Esophagus squamous epithelium (tissue), 5 donors: ENCODE data around the gene BCAR3. TPM values are rescaled to one million over a fixed set of nuclear protein-coding genes. Genes with fewer than 3 reads are reported as not detected.
A peak's percentile ranks its signal among the peaks of the same experiment; 100 is the strongest.

ENCODE experiments used
- DNase-seq: peaks from one replicate; lab custom pipeline; 2025; lab: John Stamatoyannopoulos, UW
- H3K27ac ChIP-seq, 4 donors: fragments of 200-600 bp; sonication (generic); one replicate each; pipeline ENCODE4 v1.5.1; 2016 to 2019; ENCODE audit warnings: mild to moderate bottlenecking in 1 of 4
- H3K27me3 ChIP-seq, 4 donors: fragments of 200-600 bp; sonication (generic); 1 replicate in 3 of 4; 2 replicates in 1 of 4; pipeline versions ENCODE4 v1.5.1 to v1.6.0; 2017 to 2021; ENCODE audit warnings: antibody characterized with exemption in 1 of 4
- H3K36me3 ChIP-seq, 3 donors: fragments of 200-600 bp; sonication (generic); one replicate each; pipeline ENCODE4 v1.5.1; 2016 to 2019
- H3K4me1 ChIP-seq, 3 donors: fragments of 200-600 bp; sonication (generic); one replicate each; pipeline ENCODE4 v1.5.1; 2017 to 2019
- H3K4me3 ChIP-seq, 4 donors: fragments of 200-600 bp; sonication (generic); 1 replicate in 3 of 4; 2 replicates in 1 of 4; pipeline ENCODE4 v1.5.1; 2016 to 2019; ENCODE audit warnings: mild to moderate bottlenecking in 2 of 4, moderate library complexity in 1 of 4
- H3K9me3 ChIP-seq, 3 donors: fragments of 200-600 bp; sonication (generic); one replicate each; pipeline ENCODE4 v1.5.1; 2016 to 2019
- CTCF ChIP-seq, 6 experiments: fragments of 450-650 bp in 4 of 6; fragments of 200-600 bp in 2 of 6; sonication (generic) in 2 of 6; IDR thresholded peaks; one replicate each; pipeline ENCODE4 v1.5.1; 2016 to 2019; ENCODE audit warnings: antibody characterized with exemption in 6 of 6, mild to moderate bottlenecking in 4 of 6, moderate library complexity in 4 of 6
- POLR2A ChIP-seq, 4 donors: fragments of 450-650 bp; IDR thresholded peaks; one replicate each; pipeline ENCODE4 v1.6.1; 2017; ENCODE audit warnings: antibody characterized with exemption in 4 of 4, mild to moderate bottlenecking in 4 of 4, moderate library complexity in 3 of 4
- WGBS, 2 donors: methylation state at CpG; one replicate each; pipeline ENCODE4 v1.1.5; 2018; 5-methylcytosine and 5-hydroxymethylcytosine counted together
- intact Hi-C: fragments of 100-400 bp; cut with DNase I; formaldehyde crosslinking; loops from one replicate; pipeline ENCODE4 v1.15.0; 2022
- total RNA-seq, 4 donors: library from RNA; depleted of rRNA; stranded (reverse); fragments of >200 nt; gene quantifications; one replicate each; pipeline ENCODE4 v1.1.0, GENCODE V29; 2016
- donor health status: DM: yes; HTN: yes; CAD: no.

Gene BCAR3
- 10 to 100 TPM in 1 of 4 donors, 1 to 10 TPM in 3; 6.9 to 17.5 (median 9.4) TPM for total RNA-seq

- intact Hi-C loops: no loop called here
- no peaks in the 10 kb centered on the region for H3K9me3 ChIP-seq
- peaks cover 0 to 3% (median 0%) of the 10 kb centered on the region in 4 donors for H3K27me3 ChIP-seq
- H3K36me3 ChIP-seq: no peaks in the 10 kb centered on the region
- WGBS, 2 donors: 0 to 2% methylated on average over 10 of the region's 105 CpGs
- DNase-seq: no peak
- TF ChIP-seq POLR2A (IDR thresholded peaks at IDR 0.05): peak in 2 of 4 donors; percentile 62 to 84
- peak in 3 of 6 experiments; percentile 17 to 40 (median 20) for TF ChIP-seq CTCF (IDR thresholded peaks at IDR 0.05)
- H3K4me1 ChIP-seq: peaks cover 4 to 43% (median 6%) of the 10 kb centered on the region in 3 donors
- H3K4me3 ChIP-seq: peak within 1 kb of the TSS; percentile 74 to 84 (median 81)
- peak within 1 kb of the TSS; percentile 83 to 94 (median 89) for H3K27ac ChIP-seq
These were observed at the start of gene BCAR3 for GRCh38 chr1:93681101-93681988. Gene BCAR3 (minus strand): TSS chr1:93681837. CDS start chr1:93674930, 6,907 bp downstream.

- H3K4me3 ChIP-seq: no peak overlapping the region
- no peaks in the 10 kb centered on the region for H3K36me3 ChIP-seq
- intact Hi-C loops: no loop called here
- DNase-seq: no peak
- TF ChIP-seq POLR2A (IDR thresholded peaks at IDR 0.05) (no peak), CTCF (IDR thresholded peaks at IDR 0.05) (no peak)
- WGBS, 2 donors: 86 to 100% methylated on average over 2 of the region's 2 CpGs
- H3K27me3 ChIP-seq: no peaks in the 10 kb centered on the region
- H3K27ac ChIP-seq: no peak overlapping the region
- H3K9me3 ChIP-seq: no peaks in the 10 kb centered on the region
- peaks cover 0 to 8% (median 0%) of the 10 kb centered on the region in 3 donors for H3K4me1 ChIP-seq
These were observed 49.0 kb upstream of the BCAR3 start for GRCh38 chr1:93730621-93731020.

GRCh38 chr1:93729906-93730305 lies 48.3 kb upstream of the BCAR3 start:
- H3K27me3 ChIP-seq: no peaks in the 10 kb centered on the region
- 88 to 90% methylated on average over 4 of the region's 4 CpGs for WGBS, 2 donors
- intact Hi-C loops: no loop called here
- TF ChIP-seq CTCF (IDR thresholded peaks at IDR 0.05) (no peak), POLR2A (IDR thresholded peaks at IDR 0.05) (no peak)
- H3K9me3 ChIP-seq: no peaks in the 10 kb centered on the region
- no peak overlapping the region for H3K4me3 ChIP-seq
- no peaks in the 10 kb centered on the region for H3K36me3 ChIP-seq
- no peak for DNase-seq
- peaks cover 0 to 8% (median 0%) of the 10 kb centered on the region in 3 donors for H3K4me1 ChIP-seq
- no peak overlapping the region for H3K27ac ChIP-seq

- H3K9me3 ChIP-seq: no peaks in the 10 kb centered on the region
- no peak overlapping the region for H3K27ac ChIP-seq
- 66 to 78% methylated on average over 3 to 4 of the region's 4 CpGs for WGBS, 2 donors
- H3K27me3 ChIP-seq: no peaks in the 10 kb centered on the region
- H3K4me1 ChIP-seq: peaks cover 0 to 8% (median 0%) of the 10 kb centered on the region in 3 donors
- intact Hi-C loops: no loop called here
- H3K4me3 ChIP-seq: no peak overlapping the region
- TF ChIP-seq CTCF (IDR thresholded peaks at IDR 0.05) (no peak), POLR2A (IDR thresholded peaks at IDR 0.05) (no peak)
- no peaks in the 10 kb centered on the region for H3K36me3 ChIP-seq
- DNase-seq: no peak
These were observed 47.9 kb upstream of the BCAR3 start for GRCh38 chr1:93729502-93729901.

GRCh38 chr1:93728480-93729131 lies 47.0 kb upstream of the BCAR3 start:
- DNase-seq: no peak
- TF ChIP-seq POLR2A (IDR thresholded peaks at IDR 0.05) (no peak), CTCF (IDR thresholded peaks at IDR 0.05) (no peak)
- H3K36me3 ChIP-seq: no peaks in the 10 kb centered on the region
- 61 to 73% methylated on average over 10 to 13 of the region's 13 CpGs for WGBS, 2 donors
- intact Hi-C loops: no loop called here
- H3K4me3 ChIP-seq: no peak overlapping the region
- H3K27me3 ChIP-seq: no peaks in the 10 kb centered on the region
- H3K9me3 ChIP-seq: no peaks in the 10 kb centered on the region
- H3K4me1 ChIP-seq: peaks cover 0 to 8% (median 0%) of the 10 kb centered on the region in 3 donors
- no peak overlapping the region for H3K27ac ChIP-seq
